A673 (cell line): ENCODE measurements around the gene KCNQ1. TPM values are rescaled to one million over a fixed set of nuclear protein-coding genes. Genes with fewer than 3 reads are reported as not detected.

ENCODE experiments used
- BruUV-seq: library from RNA; stranded (reverse); fragments of 400-500 nt; replicated peaks from 2 replicates; lab custom pipeline; 2021; lab: Mats Ljungman, UMichigan
- CTCF ChIA-PET: fragments of 300-600 bp; sonication (Branson Sonifier 250); formaldehyde crosslinking; loops from one replicate; lab custom pipeline; 2022; ENCODE audit warnings: antibody characterized with exemption; lab: Charles Lee
- POLR2A ChIA-PET: fragments of 300-600 bp; sonication (Branson Sonifier 250); formaldehyde crosslinking; loops from one replicate; lab custom pipeline; 2022; ENCODE audit warnings: antibody characterized with exemption; ENCODE audit not compliant: low non-redundant PET; lab: Charles Lee
- DNase-seq: peaks from one replicate; pipeline ENCODE4 v3.0.0-alpha.2; 2015; ENCODE audit warnings: low spot score
- H3K27ac ChIP-seq: fragments of 200-600 bp; sonication (generic); 2 replicates; pipeline ENCODE4 v1.5.1; 2016; ENCODE audit warnings: mixed run types, low read depth, mild to moderate bottlenecking, mixed read lengths, antibody characterized with exemption, low read length; ENCODE audit not compliant: poor library complexity, severe bottlenecking
- H3K27me3 ChIP-seq: fragments of 200-600 bp; sonication (generic); replicated peaks from 2 replicates; pipeline ENCODE4 v1.6.1; 2017; ENCODE audit warnings: mixed run types, low read depth, mild to moderate bottlenecking, mixed read lengths, antibody characterized with exemption, low read length; ENCODE audit not compliant: insufficient read depth, poor library complexity
- H3K36me3 ChIP-seq: fragments of 200-600 bp; sonication (generic); 2 replicates; pipeline ENCODE4 v1.6.1; 2016; ENCODE audit warnings: mixed run types, mild to moderate bottlenecking, mixed read lengths, antibody characterized with exemption, low read length; ENCODE audit not compliant: insufficient read depth, poor library complexity, severe bottlenecking
- H3K4me1 ChIP-seq: fragments of 200-600 bp; sonication (generic); 2 replicates; pipeline ENCODE4 v1.6.1; 2017; ENCODE audit warnings: mixed run types, mild to moderate bottlenecking, mixed read lengths, antibody characterized with exemption, low read length; ENCODE audit not compliant: insufficient read depth, poor library complexity, severe bottlenecking
- H3K4me3 ChIP-seq: fragments of 200-600 bp; sonication (generic); 2 replicates; pipeline ENCODE4 v1.5.1; 2016; ENCODE audit warnings: low read depth, mixed run types, mild to moderate bottlenecking, mixed read lengths, low read length; ENCODE audit not compliant: poor library complexity, severe bottlenecking
- H3K9me3 ChIP-seq: fragments of 200-600 bp; sonication (generic); 2 replicates; pipeline ENCODE4 v1.6.1; 2016; ENCODE audit warnings: mixed run types, low read depth, mild to moderate bottlenecking, mixed read lengths, antibody characterized with exemption, low read length; ENCODE audit not compliant: poor library complexity, severe bottlenecking
- EZH2 ChIP-seq: fragments of 200-600 bp; sonication (generic); IDR thresholded peaks from 2 replicates; pipeline ENCODE4 v1.6.1; 2017; ENCODE audit warnings: borderline replicate concordance, low read depth, mild to moderate bottlenecking, mixed read lengths, antibody characterized with exemption, low read length; ENCODE audit not compliant: poor library complexity, severe bottlenecking
- intact Hi-C: fragments of 100-400 bp; cut with micrococcal nuclease; formaldehyde crosslinking; loops from one replicate; pipeline ENCODE4 v1.10.0; 2022; ENCODE audit not compliant: unreplicated experiment
- total RNA-seq: library from RNA; stranded (reverse); gene quantifications from 2 replicates; pipeline ENCODE4 v1.2.3, GENCODE V29; 2021
- TF ChIP-seq, protein P1 (sequence below): fragments of 300-800, 200-600 bp; sonication (generic); conservative IDR thresholded peaks from 2 replicates; pipeline ENCODE4 v1.5.1; 2017; ENCODE audit warnings: low read depth, mild to moderate bottlenecking, antibody characterized with exemption, low read length, moderate library complexity, mixed read lengths

KCNQ1 gene
- total RNA-seq, 1 experiment from 2014 or later, result not detected

DNA sequence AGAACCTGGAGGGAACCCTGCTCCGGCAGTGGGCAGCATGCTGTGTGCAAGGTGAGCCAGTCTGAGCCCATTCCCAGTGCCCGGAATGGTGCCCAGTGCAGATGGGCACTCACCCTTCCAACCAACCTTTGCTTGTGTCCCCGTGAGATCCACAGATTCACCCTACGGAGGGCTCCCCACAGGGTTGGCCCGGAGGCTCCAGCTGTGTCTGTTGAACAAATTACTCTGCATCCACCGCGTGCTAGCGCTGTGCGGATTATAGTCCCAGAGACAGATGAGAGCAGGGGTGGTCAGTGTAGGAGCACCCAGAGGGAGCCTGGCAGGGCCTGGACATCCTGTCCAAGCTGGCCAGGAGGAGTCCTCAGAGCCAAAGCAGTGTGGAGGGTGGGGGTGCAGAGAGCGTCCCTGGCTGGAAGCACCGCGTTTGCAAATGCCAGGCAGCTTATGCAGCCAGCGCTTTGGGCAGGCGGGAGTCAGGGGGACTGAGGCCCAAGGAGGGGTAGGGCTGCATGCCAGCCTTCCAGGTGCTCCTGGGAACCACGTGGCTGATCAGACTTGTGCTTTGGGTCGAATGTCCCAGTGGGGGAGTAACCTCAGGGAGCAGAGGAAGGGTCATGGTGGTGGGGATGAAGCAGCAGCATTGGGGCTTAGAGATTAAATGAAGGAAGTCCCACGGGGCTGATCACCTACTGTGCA lies 80.5 kb downstream of the KCNQ1 start:
- H3K4me1 ChIP-seq, result no peaks in the 10 kb centered on the region
- no peak for DNase-seq
- H3K9me3 ChIP-seq, result no peaks in the 10 kb centered on the region
- no peaks in the 10 kb centered on the region for H3K27me3 ChIP-seq
- POLR2A ChIA-PET, result no interaction called here
- BruUV-seq, result no TSS peak
- CTCF ChIA-PET, result no interaction called here
- TF ChIP-seq, protein P1, sequence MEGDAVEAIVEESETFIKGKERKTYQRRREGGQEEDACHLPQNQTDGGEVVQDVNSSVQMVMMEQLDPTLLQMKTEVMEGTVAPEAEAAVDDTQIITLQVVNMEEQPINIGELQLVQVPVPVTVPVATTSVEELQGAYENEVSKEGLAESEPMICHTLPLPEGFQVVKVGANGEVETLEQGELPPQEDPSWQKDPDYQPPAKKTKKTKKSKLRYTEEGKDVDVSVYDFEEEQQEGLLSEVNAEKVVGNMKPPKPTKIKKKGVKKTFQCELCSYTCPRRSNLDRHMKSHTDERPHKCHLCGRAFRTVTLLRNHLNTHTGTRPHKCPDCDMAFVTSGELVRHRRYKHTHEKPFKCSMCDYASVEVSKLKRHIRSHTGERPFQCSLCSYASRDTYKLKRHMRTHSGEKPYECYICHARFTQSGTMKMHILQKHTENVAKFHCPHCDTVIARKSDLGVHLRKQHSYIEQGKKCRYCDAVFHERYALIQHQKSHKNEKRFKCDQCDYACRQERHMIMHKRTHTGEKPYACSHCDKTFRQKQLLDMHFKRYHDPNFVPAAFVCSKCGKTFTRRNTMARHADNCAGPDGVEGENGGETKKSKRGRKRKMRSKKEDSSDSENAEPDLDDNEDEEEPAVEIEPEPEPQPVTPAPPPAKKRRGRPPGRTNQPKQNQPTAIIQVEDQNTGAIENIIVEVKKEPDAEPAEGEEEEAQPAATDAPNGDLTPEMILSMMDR, result no peak
- TF ChIP-seq EZH2, result no peak
- no peak overlapping the region for H3K27ac ChIP-seq
- H3K4me3 ChIP-seq, result no peak overlapping the region
- intact Hi-C loops, result no loop called here
- H3K36me3 ChIP-seq, result no peaks in the 10 kb centered on the region

DNA sequence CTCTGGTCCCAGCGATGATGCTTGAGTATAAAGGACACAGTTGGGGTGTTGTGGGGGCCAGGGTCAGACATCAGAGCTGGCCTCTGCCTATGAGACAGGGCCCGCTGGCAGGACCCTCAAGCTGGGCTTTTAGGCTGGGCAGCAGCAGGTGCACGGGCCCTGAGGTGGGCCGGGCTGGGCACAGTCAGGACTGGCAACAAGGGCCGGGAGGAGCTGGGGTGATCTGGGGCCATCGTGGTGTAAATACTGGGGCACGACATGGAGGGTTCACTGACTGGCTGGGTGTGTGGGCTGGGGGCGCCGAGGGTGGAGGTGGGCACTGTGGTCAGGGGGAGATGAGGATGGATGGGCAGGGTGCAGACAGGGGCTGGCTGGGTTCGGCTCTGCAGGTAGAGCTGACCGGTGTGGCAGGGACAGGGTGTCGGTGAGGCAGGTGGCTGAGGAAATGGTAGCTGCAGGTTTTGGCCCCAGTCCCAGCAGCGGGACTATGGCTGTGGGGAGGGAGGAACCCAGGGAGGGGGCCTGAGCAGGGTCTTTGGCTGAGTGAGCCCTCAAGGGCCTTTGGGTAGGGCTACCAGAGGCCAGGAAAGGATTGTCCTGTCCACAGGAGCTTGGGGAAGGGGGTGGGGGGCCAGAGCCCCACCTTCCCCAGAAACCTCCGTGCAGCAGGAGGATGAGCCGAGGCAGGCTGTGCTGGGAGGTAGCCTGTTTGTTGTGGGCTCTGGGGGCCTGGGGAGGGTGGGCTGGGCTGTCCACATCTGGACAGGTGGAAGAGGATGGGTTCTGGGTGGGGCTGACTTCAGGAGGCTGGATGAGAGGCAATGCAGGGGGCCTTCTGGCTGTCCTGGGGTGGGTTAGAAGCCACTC lies 81.4 kb downstream of the KCNQ1 start:
- Histone ChIP-seq H3K36me3 (no peaks in the 10 kb centered on the region), H3K27me3 (no peaks in the 10 kb centered on the region), H3K4me1 (no peaks in the 10 kb centered on the region), H3K4me3 (no peak overlapping the region), H3K27ac (no peak overlapping the region), H3K9me3 (no peaks in the 10 kb centered on the region)
- POLR2A ChIA-PET, result no interaction called here
- no peak for TF ChIP-seq EZH2
- TF ChIP-seq, protein P1, result no peak
- DNase-seq, result no peak
- intact Hi-C loops, result no loop called here
- CTCF ChIA-PET, result no interaction called here
- BruUV-seq, result no TSS peak

DNA sequence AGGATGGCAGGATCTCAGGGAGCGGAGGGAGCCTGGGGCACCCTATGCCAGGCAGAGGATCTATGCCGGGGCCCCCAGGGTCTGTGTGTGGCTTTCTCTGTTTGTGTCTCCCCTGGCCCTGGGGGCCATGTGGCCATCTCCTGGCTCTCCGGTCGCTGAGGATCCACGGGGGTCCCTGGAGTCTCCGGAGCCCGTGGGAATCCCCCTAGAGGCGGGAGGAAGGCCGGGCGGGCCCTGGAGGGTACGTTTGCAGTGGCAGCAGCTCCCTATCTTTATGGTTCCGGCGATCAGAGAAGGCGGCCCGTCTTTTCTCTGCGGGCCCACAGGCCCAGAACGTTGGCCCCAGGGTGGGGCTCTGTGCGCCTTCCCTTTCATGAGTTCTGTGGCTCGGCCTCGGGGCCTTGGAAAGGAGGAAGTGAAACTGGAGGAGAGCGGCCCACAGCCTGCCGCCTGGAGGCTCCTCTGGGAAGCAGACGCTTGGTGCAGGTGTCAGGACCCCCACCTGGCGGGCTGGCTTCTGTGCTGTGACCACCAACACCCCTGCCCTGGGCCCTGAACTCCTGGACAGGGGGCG lies 82.1 kb downstream of the KCNQ1 start:
- no TSS peak for BruUV-seq
- H3K4me3 ChIP-seq, result no peak overlapping the region
- no peaks in the 10 kb centered on the region for H3K27me3 ChIP-seq
- TF ChIP-seq, protein P1, result no peak
- TF ChIP-seq EZH2, result no peak
- POLR2A ChIA-PET, result no interaction called here
- intact Hi-C loops, result no loop called here
- CTCF ChIA-PET, result no interaction called here
- H3K27ac ChIP-seq, result no peak overlapping the region
- H3K9me3 ChIP-seq, result no peaks in the 10 kb centered on the region
- H3K36me3 ChIP-seq, result no peaks in the 10 kb centered on the region
- DNase-seq, result no peak
- no peaks in the 10 kb centered on the region for H3K4me1 ChIP-seq
